Measurements from ENCODE around the gene UNC13A.

DNA sequence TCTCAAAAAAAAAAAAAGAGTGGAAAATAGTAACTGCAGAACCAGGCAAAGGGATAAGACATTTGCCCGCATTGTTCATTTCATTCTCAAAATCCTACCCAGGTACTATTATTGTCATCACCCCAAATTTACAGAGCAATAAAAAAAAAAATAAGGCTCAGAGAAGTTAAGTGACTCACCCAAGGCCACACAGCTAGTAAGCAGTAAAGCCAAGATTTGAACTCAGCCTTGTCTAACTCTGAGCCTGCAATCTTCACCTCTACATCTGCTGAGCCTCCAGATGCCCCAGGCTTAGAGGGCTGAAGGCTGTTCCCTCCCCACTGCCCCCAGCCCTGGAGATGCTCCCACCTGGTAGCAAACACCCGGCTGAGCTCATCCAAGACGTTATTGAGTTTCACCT lies 61.0 kb downstream of the UNC13A start:
- TF ChIP-seq ZFP30 (CRISPR knock-in tag; IDR thresholded peaks at IDR 0.05) (no peak), CSDC2 (CRISPR knock-in tag; IDR thresholded peaks at IDR 0.05) (no peak), PPARA (CRISPR knock-in tag; IDR thresholded peaks at IDR 0.05; ENCODE audit: borderline replicate concordance) (no peak), ARNTL (CRISPR knock-in tag; IDR thresholded peaks at IDR 0.05; ENCODE audit: borderline replicate concordance, low read depth) (no peak), ZC3H10 (CRISPR knock-in tag; IDR thresholded peaks at IDR 0.05) (no peak), ISL1 (CRISPR knock-in tag; IDR thresholded peaks at IDR 0.05) (no peak), RARB (CRISPR knock-in tag; IDR thresholded peaks at IDR 0.05) (no peak)
- TF ChIP-seq, protein P1, sequence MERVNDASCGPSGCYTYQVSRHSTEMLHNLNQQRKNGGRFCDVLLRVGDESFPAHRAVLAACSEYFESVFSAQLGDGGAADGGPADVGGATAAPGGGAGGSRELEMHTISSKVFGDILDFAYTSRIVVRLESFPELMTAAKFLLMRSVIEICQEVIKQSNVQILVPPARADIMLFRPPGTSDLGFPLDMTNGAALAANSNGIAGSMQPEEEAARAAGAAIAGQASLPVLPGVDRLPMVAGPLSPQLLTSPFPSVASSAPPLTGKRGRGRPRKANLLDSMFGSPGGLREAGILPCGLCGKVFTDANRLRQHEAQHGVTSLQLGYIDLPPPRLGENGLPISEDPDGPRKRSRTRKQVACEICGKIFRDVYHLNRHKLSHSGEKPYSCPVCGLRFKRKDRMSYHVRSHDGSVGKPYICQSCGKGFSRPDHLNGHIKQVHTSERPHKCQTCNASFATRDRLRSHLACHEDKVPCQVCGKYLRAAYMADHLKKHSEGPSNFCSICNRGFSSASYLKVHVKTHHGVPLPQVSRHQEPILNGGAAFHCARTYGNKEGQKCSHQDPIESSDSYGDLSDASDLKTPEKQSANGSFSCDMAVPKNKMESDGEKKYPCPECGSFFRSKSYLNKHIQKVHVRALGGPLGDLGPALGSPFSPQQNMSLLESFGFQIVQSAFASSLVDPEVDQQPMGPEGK (CRISPR knock-in tag; IDR thresholded peaks at IDR 0.05; ENCODE audit: borderline replicate concordance), result no peak
- TF ChIP-seq, protein P2, sequence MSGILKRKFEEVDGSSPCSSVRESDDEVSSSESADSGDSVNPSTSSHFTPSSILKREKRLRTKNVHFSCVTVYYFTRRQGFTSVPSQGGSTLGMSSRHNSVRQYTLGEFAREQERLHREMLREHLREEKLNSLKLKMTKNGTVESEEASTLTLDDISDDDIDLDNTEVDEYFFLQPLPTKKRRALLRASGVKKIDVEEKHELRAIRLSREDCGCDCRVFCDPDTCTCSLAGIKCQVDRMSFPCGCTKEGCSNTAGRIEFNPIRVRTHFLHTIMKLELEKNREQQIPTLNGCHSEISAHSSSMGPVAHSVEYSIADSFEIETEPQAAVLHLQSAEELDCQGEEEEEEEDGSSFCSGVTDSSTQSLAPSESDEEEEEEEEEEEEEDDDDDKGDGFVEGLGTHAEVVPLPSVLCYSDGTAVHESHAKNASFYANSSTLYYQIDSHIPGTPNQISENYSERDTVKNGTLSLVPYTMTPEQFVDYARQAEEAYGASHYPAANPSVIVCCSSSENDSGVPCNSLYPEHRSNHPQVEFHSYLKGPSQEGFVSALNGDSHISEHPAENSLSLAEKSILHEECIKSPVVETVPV (CRISPR knock-in tag; IDR thresholded peaks at IDR 0.05), result no peak
- TF ChIP-seq, protein P3, sequence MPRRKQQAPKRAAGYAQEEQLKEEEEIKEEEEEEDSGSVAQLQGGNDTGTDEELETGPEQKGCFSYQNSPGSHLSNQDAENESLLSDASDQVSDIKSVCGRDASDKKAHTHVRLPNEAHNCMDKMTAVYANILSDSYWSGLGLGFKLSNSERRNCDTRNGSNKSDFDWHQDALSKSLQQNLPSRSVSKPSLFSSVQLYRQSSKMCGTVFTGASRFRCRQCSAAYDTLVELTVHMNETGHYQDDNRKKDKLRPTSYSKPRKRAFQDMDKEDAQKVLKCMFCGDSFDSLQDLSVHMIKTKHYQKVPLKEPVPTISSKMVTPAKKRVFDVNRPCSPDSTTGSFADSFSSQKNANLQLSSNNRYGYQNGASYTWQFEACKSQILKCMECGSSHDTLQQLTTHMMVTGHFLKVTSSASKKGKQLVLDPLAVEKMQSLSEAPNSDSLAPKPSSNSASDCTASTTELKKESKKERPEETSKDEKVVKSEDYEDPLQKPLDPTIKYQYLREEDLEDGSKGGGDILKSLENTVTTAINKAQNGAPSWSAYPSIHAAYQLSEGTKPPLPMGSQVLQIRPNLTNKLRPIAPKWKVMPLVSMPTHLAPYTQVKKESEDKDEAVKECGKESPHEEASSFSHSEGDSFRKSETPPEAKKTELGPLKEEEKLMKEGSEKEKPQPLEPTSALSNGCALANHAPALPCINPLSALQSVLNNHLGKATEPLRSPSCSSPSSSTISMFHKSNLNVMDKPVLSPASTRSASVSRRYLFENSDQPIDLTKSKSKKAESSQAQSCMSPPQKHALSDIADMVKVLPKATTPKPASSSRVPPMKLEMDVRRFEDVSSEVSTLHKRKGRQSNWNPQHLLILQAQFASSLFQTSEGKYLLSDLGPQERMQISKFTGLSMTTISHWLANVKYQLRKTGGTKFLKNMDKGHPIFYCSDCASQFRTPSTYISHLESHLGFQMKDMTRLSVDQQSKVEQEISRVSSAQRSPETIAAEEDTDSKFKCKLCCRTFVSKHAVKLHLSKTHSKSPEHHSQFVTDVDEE (CRISPR knock-in tag; IDR thresholded peaks at IDR 0.05), result no peak
